ENCODE measurements around the gene GUCY2D.

Gene GUCY2D

GRCh38 chr17:8015957-8016631 is 13.7 kb downstream of the GUCY2D start:
- no peak overlapping the region for H3K9ac ChIP-seq (ENCODE audit: low read length)
- no peaks in the 10 kb centered on the region for H3F3A ChIP-seq (ENCODE audit: insufficient read depth)
- no peaks in the 10 kb centered on the region for H3K9me3 ChIP-seq (ENCODE audit: insufficient read depth, low read length)
- TF ChIP-seq CTCF (IDR thresholded peaks at IDR 0.05; ENCODE audit: insufficient read depth, low read length, poor library complexity, severe bottlenecking), result no peak
- no peak for TF ChIP-seq EZH2phosphoT487 (conservative IDR thresholded peaks at IDR 0.05; ENCODE audit: low read length)
- H3K4me2 ChIP-seq (ENCODE audit: low read depth, low read length, poor library complexity, severe bottlenecking), result no peak overlapping the region
- no peak overlapping the region for H3K27ac ChIP-seq (ENCODE audit: low read depth, low read length)
- no peaks in the 10 kb centered on the region for H3K79me2 ChIP-seq (ENCODE audit: insufficient read depth, low read length)
- H3K4me3 ChIP-seq (ENCODE audit: insufficient read depth, low read length, poor library complexity, severe bottlenecking), result no peak overlapping the region
- no peaks in the 10 kb centered on the region; the same call in 1 of the 2 replicates for H3K27me3 ChIP-seq (ENCODE audit: low read length)
- H3K36me3 ChIP-seq (ENCODE audit: low read length), result no peaks in the 10 kb centered on the region
- no peak overlapping the region for H2AFZ ChIP-seq (ENCODE audit: low read depth, low read length, severe bottlenecking)
- H4K20me1 ChIP-seq (ENCODE audit: low read depth, low read length), result no peaks in the 10 kb centered on the region
- H3K9me2 ChIP-seq (replicated peaks; ENCODE audit: insufficient read depth, low read length), result no peaks in the 10 kb centered on the region

GRCh38 chr17:8016632-8017424 is 14.4 kb downstream of the GUCY2D start:
- Histone ChIP-seq H3K27me3 (ENCODE audit: low read length) (no peaks in the 10 kb centered on the region; the same call in 1 of the 2 replicates), H3K36me3 (ENCODE audit: low read length) (no peaks in the 10 kb centered on the region), H3K9me3 (ENCODE audit: insufficient read depth, low read length) (no peaks in the 10 kb centered on the region), H2AFZ (ENCODE audit: low read depth, low read length, severe bottlenecking) (no peak overlapping the region), H3K9ac (ENCODE audit: low read length) (no peak overlapping the region), H3F3A (ENCODE audit: insufficient read depth) (no peaks in the 10 kb centered on the region), H3K4me3 (ENCODE audit: insufficient read depth, low read length, poor library complexity, severe bottlenecking) (no peak overlapping the region), H4K20me1 (ENCODE audit: low read depth, low read length) (no peaks in the 10 kb centered on the region), H3K79me2 (ENCODE audit: insufficient read depth, low read length) (no peaks in the 10 kb centered on the region), H3K4me2 (ENCODE audit: low read depth, low read length, poor library complexity, severe bottlenecking) (no peak overlapping the region), H3K27ac (ENCODE audit: low read depth, low read length) (no peak overlapping the region), H3K9me2 (replicated peaks; ENCODE audit: insufficient read depth, low read length) (no peaks in the 10 kb centered on the region)
- TF ChIP-seq EZH2phosphoT487 (conservative IDR thresholded peaks at IDR 0.05; ENCODE audit: low read length) (no peak), CTCF (IDR thresholded peaks at IDR 0.05; ENCODE audit: insufficient read depth, low read length, poor library complexity, severe bottlenecking) (peak; percentile 19)

- Histone ChIP-seq H3K79me2 (ENCODE audit: insufficient read depth, low read length) (no peaks in the 10 kb centered on the region), H3K9ac (ENCODE audit: low read length) (no peak overlapping the region), H3K9me2 (replicated peaks; ENCODE audit: insufficient read depth, low read length) (no peaks in the 10 kb centered on the region), H3K4me3 (ENCODE audit: insufficient read depth, low read length, poor library complexity, severe bottlenecking) (no peak overlapping the region), H2AFZ (ENCODE audit: low read depth, low read length, severe bottlenecking) (no peak overlapping the region), H3K4me2 (ENCODE audit: low read depth, low read length, poor library complexity, severe bottlenecking) (no peak overlapping the region), H3K9me3 (ENCODE audit: insufficient read depth, low read length) (no peaks in the 10 kb centered on the region), H4K20me1 (ENCODE audit: low read depth, low read length) (no peaks in the 10 kb centered on the region), H3K27ac (ENCODE audit: low read depth, low read length) (no peak overlapping the region), H3K36me3 (ENCODE audit: low read length) (no peaks in the 10 kb centered on the region), H3F3A (ENCODE audit: insufficient read depth) (no peaks in the 10 kb centered on the region), H3K27me3 (ENCODE audit: low read length) (no peaks in the 10 kb centered on the region; the same call in 1 of the 2 replicates)
- TF ChIP-seq CTCF (IDR thresholded peaks at IDR 0.05; ENCODE audit: insufficient read depth, low read length, poor library complexity, severe bottlenecking) (no peak), EZH2phosphoT487 (conservative IDR thresholded peaks at IDR 0.05; ENCODE audit: low read length) (no peak)
Measured at GRCh38 chr17:8018436-8018835, 16.0 kb downstream of the GUCY2D start.
